Glomerular endothelial cell (primary cell): ENCODE results near the gene KLHL15. TPM values are rescaled to one million over a fixed set of nuclear protein-coding genes. Genes with fewer than 3 reads are reported as not detected.
"Not testable (repeated sequence)": the region's sequence is repeated elsewhere in the genome, so short reads cannot be mapped to it uniquely, and the experiment has no call there.

ENCODE experiments used
- DNase-seq: peaks from one replicate; pipeline ENCODE4 v3.0.0-alpha.2; 2011; ENCODE audit warnings: low read depth, low spot score; ENCODE audit errors: extremely low read depth
- total RNA-seq: library from RNA; depleted of rRNA; stranded (reverse); fragments of >200 nt; gene quantifications from 2 replicates; pipeline ENCODE4 v1.2.3, GENCODE V29; 2015

The KLHL15 gene, protein sequence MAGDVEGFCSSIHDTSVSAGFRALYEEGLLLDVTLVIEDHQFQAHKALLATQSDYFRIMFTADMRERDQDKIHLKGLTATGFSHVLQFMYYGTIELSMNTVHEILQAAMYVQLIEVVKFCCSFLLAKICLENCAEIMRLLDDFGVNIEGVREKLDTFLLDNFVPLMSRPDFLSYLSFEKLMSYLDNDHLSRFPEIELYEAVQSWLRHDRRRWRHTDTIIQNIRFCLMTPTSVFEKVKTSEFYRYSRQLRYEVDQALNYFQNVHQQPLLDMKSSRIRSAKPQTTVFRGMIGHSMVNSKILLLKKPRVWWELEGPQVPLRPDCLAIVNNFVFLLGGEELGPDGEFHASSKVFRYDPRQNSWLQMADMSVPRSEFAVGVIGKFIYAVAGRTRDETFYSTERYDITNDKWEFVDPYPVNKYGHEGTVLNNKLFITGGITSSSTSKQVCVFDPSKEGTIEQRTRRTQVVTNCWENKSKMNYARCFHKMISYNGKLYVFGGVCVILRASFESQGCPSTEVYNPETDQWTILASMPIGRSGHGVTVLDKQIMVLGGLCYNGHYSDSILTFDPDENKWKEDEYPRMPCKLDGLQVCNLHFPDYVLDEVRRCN
- 2.8 and 3.4 TPM in 2 replicates for total RNA-seq

DNA sequence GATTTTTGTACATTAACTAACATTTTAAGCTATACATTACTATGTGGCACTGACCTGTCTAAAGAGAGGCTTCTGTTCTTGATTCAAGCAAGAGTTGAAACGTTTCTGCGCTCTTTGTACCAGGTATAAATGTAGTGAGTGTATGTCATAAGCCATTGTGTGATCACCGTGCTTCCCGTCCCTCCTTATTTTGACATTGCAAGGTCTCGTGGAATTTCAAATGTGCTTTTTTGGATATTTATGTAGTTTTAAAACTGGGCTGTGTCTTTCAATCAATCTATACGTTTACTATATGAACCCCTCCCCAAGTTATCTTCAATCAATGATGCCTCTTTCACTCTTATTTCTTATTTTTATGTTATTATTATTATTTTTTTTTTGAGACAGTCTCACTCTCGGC, at the start of gene KLHL15:
Gene KLHL15, minus strand, starts transcription at position 101 of the 400 bp plus-strand sequence. CDS start 20,493 bp downstream, outside the sequence.
- no peak for DNase-seq

DNA sequence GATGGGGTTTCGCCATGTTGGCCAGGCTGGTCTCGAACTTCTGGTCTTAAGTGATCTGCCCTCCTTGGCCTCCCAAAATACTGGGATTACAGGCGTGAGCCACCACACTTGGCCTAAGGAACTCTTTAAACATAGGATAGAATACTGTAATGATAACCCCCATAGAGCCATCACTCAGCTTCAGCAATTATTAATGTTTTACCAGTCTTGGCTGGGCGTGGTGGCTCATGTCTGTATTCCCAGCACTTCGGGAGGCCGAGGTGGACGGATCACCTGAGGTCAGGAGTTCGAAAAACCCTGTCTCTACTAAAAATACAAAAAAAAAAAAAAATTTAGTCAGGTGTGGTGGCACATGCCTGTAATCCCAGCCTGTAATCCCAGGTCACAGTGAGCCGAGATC, 42.9 kb upstream of the KLHL15 start:
- no peak for DNase-seq

DNA sequence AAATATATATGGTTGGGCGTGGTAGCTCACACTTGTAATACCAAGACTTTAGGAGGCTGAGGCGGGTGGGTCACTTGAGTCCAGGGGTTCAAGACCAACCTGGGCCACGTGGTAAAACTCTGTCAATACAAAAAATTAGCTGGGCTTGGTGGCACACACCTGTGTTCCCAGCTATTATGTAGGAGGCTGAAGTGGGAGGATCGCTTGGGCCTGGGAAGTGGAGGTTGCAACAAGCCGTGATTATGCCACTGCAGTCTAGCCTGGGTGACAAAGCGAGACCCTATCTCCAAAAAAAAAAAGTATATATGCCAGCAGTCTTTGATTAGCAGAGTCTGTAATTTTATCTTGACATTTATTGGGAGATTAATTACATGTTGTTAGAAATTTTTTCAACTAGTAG, 36.5 kb upstream of the KLHL15 start:
- no peak for DNase-seq

DNA sequence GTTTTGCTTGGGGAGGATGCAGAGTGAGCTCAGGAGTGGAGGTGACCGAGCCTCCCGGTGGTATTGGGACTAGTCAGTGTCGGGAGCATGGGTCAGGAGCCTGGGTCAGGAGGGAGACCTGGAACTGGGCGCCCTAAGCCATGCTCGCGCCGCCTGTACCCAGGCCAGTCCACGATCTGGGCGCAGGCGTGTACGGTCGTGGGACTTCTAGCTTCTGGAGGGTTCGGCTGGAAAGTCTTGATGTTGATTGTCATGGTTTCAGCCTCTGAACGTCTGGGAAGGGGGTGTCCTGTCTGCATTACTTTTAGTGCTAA, 28.0 kb upstream of the KLHL15 start:
- no peak for DNase-seq

DNA sequence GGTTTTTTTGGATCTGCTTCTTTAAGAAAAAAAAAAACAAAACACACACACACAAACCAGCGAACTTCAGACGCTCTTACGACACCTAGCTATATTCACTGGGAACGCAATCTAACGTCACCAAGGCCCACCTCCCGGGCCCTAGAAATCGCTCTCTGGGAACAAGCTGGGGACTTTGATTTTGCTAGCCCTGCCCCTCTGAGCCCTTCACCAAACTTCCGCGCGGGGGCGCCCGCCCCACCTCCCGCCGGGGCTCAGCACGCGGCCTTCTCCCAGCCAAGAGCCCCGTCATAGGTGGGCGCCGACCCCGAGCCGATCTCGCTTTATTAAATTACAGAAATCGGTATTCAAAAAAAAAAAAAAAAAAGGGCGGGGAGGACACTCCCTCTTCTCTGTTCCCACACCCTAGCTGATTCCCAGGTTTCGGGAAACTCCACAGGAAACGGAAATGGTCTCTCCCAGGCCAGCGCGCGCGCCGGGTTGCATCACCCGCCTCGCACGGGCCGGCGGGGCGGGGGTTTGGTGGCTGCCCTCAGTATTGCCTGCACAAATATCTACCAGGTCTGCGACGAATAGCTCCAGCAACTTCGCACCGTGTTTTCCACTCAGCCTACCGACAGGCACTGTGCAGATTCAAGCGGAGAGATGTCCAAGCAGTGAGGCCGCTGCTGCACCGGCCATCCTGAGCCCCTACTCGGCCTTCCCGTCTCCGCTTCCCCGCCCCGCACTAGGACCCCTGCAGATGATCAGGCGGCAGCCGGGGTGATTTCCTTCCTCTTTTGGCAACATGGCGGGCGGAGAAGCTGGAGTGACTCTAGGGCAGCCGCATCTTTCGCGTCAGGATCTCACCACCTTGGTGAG, 27.4 kb upstream of the KLHL15 start, which contains the start of gene EIF2S3:
Gene EIF2S3, plus strand, starts transcription at position 775 of the 861 bp plus-strand sequence. Its CDS starts 13 bp downstream, at position 788.
- DNase-seq, result peak; percentile 87

DNA sequence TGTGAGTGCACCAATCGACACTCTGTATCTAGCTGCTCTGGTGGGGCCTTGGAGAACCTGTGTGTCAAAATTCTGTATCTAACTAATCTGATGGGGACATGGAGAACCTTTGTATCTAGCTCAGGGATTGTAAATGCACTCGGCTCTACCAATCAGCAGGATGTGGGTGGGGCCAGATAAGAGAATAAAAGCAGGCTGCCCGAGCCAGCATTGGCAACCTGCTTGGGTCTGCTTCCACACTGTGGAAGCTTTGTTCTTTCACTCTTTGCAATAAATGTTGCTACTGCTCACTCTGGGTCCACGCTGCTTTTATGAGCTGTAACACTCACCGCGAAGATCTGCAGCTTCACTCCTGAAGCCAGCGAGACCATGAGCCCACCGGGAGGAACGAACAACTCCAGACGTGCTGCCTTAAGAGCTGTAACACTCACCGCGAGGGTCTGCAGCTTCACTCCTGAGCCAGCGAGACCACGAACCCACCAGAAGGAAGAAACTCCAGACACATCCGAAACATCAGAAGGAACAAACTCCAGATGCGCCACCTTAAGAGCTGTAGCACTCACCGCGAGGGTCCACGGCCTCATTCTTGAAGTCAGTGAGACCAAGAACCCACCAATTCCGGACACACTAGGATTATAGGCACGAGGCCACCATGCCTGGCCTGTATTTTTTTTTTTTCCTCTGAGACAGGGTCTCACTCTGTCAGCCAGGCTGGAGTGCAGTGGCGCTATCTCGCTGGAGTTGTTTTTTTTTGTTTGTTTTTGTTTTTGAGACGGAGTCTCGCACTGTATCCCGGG, 23.7 kb upstream of the KLHL15 start:
- not testable (repeated sequence) for DNase-seq

DNA sequence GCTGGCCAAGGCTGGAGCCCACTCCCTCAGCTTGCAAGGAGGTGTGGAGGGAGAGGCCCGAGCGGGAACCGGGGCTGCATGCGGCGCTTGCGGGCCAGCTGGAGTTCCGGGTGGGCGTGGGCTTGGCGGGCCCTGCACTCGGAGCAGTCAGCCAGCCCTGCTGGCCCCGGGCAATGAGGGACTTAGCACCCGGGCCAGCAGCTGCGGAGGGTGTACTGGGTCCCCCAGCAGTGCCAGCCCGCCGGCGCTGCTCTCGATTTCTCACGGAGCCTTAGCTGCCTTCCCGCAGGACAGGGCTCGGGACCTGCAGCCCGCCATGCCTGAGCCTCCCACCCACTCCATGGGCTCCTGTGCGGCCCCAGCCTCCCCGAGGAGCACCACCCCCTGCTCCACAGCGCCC, 22.7 kb upstream of the KLHL15 start:
- not testable (repeated sequence) for DNase-seq

DNA sequence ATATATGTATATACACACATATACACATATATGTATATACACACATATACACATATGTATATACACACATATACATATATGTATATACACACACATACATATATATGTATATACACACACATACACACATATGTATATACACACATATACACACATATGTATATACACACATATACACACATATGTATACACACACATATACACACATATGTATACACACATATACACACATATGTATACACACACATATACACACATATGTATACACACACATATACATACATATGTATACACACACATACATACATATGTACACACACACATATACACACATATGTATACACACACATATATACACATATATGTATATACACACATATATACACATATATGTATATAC, 19.1 kb upstream of the KLHL15 start:
- not testable (repeated sequence) for DNase-seq

DNA sequence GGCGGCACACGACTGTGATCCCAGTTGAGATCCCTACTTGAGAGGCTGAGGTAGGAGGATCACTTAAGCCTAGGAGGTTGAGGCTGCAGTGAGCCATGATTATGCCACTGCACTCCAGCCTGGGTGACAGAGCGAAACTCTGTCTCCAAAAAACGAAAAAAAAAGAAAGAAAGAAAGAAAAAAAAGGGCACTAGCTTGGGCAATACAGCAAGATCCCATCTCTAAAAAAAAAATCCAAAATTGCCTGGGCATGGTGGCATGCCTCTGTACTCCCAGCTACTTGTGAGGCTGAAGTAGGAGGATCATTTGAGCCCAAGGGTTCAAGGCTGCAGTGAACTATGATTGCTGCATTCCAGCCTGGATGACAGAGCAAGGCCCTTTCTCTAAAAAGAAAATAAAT, 10.7 kb upstream of the KLHL15 start:
- no peak for DNase-seq

DNA sequence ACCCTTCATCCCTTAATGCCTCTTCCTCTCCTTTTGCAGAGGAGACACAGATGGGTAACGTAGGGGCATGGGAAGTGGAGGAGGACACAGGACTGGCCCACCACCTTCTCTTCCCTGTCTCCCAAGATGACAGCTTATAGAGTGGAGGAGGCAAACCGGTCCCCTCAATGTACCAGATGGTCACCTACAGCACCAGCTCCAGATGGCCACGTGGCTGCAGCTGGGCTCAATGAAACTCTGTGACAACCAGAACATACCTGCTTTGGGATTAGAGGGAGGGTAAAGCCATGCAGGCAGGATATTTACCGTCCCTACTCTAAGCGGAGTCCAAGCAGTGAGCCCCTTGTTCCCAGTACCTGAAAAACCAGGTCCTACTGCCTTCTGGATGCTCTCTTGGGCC, 7.5 kb upstream of the KLHL15 start:
- no peak for DNase-seq

DNA sequence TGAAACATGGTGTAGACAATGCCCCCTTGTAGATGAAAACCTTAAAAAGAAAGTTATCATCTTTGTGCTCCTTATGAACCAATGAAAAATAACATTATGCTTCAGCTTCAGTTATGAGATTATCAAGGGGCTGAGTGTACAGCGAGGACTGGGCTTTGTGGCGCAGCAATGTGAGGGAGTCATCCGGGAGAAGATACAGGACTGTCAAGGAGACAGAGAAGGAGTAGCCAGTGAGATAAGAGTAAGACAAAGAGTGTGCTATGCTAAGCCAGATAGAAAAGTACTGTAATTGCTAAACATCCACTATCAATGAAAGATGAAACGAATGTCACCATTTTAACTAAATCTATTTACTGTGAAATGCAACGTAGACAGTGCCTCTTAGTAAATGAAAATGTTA, 3.6 kb upstream of the KLHL15 start:
- no peak for DNase-seq

DNA sequence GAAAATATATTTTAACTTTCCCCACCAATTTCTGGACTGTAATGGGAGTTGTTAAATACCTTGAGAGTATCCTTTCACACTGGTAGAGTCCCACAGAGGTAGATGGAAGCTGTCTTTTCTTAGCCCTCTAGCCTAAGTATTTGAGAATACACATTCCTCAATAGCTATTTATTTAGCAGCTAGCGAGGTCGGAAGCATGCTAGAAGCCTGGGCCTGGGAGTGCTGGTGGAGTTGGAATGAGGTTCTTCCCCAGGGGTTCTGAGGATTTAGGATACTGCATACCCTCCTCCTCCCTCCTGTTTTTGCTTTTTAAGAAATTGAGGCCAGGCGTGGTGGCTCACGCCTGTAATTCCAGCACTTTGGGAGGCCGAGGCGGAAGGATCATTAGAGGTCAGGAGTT, 999 bp upstream of the KLHL15 start:
- no peak for DNase-seq

DNA sequence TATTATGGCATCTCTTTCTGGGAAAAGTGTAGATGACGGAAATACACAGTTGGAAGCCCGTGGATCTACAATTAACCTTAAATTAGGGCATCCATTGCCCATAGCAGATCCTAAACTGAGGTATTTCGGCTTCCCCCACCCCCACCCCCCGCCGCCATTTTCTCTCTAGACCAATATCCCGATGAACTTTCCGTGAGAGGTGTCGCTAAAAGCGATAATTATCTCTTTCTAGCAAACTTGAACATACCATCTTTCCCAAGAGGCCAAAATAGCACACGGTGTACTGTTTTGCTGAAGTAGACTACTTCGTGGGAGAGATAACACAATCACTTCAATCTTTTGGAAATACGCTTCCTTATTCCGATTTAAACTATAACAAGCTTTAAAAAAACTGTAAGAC, 554 bp downstream of the KLHL15 start:
- DNase-seq, result no peak

DNA sequence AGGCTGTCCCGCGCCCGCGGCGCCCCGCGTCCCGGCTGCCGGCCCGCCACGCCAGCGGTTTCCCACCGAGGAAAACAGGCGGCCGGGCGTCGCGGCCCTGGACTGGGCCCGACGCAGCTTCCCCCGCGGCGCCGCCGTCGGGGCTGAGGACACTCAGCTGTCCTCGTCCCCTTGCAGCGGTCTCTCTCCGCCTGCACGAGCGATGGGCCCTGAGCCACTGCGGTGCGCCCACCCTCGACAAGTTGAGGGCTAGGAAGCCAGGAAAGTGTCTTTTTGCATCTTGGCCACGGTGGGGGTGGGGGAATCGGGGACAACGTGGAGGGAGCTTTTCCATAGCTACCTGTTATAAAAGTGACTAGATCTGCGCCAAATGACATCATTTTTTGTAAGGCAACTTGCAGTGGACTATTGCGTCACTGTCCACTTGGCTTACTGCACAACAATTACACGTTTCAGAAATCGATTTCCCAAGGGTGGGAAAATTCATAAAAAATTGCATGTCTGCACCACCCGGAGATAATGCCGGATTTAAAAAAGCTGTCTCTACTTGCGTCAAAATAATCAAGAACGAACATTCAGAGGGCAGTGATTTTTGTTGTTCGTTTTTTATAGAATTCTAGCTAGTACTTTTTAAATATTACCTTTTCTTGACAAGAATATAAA, 1.1 kb downstream of the KLHL15 start:
- DNase-seq, result no peak

DNA sequence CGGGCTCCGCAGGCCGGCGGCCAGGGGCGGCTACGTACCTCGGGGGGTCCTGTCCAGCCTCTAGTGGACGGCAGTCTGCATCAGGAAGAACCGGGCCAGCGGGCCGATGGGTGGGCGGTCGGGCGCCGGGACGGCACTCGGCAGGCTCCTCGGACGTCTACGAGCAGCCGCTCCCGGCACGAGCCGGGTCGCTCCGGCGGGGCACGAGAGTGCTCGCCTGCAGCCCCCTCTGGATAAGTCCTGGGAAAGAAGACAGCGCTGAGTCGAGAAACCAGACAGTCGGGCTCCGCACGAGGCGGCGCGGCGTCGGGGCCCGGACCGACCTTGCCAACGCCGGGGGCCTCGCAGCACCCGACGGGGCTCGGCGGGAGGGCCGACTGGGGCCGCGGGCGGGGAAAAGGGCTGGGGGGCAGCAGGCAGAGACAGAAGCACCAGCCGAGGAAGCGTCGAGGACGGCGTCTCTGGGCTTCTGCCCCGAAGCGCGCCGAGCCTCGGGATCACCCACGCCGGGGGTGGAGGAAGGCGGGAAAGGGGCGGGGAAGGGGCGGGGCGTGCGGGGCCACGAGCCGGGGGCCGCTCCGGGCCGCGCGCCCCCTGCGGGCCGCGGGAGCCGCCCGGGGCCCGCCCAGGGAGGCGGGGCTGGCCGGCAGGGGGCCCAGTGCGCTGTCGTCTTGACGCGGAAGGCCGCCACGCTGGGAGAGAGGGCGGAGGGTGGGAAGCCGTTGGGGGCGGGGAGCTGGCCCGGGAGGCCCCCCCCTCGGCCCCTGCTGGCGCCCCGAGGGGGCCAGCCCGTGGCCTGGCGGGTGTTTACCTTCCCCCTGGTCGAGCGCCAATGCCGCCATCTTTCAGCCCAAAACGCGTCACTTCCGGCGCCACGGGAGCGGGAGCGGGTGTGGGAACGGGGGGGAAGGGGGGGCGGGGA, 1.9 kb downstream of the KLHL15 start:
- DNase-seq, result no peak

DNA sequence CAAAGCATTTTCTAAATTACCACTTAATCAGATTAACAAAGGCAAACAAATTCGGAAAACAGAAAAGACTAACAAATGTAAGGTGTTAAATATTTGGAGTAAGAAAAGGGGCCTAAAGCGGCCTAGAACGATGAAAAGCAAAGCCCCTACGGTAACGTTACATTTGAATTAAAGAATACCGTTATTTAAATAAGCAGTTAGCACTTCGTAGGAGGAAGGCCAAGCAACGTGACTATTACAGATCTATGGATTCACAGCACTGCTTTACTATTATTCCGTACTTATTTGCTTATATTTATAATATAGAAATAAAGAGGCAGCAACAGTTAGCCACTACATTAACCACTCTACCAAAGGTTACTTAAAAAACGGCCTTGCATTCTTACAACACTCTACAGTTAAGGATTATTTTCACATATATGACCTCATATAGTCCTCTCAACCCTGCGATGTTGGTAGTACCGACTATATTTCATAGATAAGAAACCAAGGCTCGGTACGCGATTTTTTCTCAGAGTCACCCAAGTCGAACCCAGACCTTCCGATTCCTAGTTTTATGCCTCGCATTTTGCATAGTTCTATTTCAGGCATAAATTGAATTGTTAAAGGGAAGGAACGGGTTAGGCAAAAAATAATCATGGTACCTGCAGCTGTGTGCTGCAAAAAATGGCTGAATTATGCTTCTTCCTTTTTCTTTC, 2.9 kb downstream of the KLHL15 start:
- no peak for DNase-seq

DNA sequence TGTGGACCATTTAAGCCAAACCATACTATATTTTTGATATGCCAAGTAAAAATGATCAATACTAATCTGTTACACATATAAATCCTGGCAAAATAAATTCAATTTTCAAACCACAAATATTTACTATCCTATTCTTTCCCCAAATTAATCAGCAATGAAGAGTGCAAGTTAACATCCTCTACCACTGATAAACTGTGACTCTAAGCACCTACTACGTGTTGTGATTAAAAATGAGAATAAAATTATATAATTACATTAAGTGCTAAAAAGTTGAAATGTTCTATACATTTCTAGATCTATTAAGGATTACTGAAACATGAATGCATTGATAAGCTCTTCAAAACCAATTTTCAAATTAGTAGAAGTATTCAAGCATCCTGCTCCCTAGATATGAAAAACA, 3.4 kb downstream of the KLHL15 start:
- no peak for DNase-seq

DNA sequence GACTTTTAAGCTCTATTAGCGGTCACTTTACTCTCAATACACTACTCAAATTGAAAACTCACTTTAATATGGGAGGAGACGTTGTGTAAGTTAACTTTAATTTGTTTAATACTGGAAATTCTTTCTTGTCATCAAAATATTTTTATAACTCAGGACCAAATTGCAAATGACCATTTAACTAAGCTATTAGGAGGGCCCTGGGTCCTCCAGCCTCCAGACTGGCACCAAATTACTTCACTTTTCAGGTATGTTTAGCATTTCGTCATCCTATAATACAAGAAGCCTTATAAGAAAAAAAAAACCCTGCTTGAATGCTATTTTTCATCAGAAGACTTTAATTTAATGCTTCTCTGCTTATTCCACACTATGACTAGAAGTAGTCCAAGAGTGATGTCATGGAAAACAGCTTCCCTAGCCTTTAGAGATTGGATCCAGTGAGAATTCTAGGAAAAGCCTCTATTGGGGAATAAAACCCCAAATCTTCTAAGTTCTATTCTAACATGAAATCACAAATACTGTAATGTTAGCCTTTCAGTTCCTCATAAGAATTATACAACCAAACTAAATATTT, 6.6 kb downstream of the KLHL15 start:
- no peak for DNase-seq
